ENCODE data around the gene DRAXIN.

- TF ChIP-seq EZH2 (IDR thresholded peaks at IDR 0.05; ENCODE audit: borderline replicate concordance, low read length), result no peak
- no peak for TF ChIP-seq CTCF (IDR thresholded peaks at IDR 0.05; ENCODE audit: low read length)
These were observed 610 bp downstream of the DRAXIN start for GRCh38 chr1:11691928-11692711.
